D721Med (cell line): ENCODE measurements around the gene KY.

Experiments
- DNase-seq: peaks from one replicate; pipeline ENCODE4 v3.0.0; 2011; ENCODE audit warnings: low spot score; ENCODE audit not compliant: insufficient read length
- FAIRE-seq: peaks from 2 replicates; lab custom pipeline; 2011; peaks lifted over from hg19 to GRCh38; lab: Jason Lieb, UNC
- TF ChIP-seq, protein P1 (sequence below): IDR thresholded peaks from 2 replicates; pipeline ENCODE4 v1.5.1; 2012; ENCODE audit warnings: mild to moderate bottlenecking, control low read depth; ENCODE audit not compliant: insufficient read depth; ENCODE audit errors: missing control alignments

KY gene

DNA sequence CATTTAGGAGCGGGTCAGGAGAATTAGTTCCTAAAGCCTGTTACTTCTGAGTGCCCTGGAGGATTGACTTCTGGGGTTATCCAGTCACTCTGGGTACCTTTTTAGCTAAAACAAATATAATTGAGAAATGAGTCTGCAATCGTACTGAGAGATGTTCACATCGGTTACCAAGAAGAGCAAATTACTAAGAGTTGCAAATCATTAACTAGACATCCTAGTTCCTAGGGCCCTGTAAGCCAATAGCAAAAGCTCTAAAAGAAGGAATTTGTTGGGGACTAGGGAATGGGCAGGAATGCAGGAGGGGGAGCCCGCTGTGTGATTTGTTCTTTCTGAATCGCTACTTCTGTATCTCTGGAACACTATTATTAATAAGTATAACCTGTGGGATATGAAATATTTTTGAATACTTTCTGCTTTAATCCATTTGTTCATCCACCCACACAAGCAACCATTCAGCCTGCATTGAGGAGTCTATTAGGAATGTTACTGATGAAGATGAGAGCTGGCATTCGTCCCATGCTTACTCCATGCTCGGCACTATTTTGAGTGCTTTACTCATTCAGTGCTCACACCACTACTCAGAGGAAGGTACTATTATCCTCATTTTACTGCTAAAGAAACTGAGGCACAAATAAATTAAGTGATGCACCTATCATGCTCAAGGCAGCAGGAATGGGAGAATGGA, 31.5 kb upstream of the KY start:
- FAIRE-seq: no peak
- TF ChIP-seq, protein P1, sequence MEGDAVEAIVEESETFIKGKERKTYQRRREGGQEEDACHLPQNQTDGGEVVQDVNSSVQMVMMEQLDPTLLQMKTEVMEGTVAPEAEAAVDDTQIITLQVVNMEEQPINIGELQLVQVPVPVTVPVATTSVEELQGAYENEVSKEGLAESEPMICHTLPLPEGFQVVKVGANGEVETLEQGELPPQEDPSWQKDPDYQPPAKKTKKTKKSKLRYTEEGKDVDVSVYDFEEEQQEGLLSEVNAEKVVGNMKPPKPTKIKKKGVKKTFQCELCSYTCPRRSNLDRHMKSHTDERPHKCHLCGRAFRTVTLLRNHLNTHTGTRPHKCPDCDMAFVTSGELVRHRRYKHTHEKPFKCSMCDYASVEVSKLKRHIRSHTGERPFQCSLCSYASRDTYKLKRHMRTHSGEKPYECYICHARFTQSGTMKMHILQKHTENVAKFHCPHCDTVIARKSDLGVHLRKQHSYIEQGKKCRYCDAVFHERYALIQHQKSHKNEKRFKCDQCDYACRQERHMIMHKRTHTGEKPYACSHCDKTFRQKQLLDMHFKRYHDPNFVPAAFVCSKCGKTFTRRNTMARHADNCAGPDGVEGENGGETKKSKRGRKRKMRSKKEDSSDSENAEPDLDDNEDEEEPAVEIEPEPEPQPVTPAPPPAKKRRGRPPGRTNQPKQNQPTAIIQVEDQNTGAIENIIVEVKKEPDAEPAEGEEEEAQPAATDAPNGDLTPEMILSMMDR: no peak
- DNase-seq: no peak

DNA sequence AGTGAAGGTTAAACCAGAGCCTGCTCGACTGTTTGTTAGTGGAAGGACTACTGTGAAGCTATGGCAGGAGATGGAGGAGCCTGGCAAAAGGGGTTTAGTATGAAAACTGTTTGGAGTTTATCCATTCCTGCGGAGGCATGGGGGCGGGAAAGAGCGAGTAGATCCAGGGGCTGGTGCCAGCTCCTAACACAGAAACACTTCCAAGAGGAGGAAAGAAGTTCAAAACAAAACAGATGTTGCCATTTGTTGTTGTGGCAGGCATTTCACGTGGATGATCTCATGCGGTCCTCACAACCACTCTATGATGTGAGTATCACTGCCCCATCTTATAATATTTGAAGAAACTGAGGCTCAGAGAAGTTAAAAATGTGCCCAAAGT, 30.7 kb upstream of the KY start:
- TF ChIP-seq, protein P1: no peak
- DNase-seq (no peak), FAIRE-seq (no peak)

DNA sequence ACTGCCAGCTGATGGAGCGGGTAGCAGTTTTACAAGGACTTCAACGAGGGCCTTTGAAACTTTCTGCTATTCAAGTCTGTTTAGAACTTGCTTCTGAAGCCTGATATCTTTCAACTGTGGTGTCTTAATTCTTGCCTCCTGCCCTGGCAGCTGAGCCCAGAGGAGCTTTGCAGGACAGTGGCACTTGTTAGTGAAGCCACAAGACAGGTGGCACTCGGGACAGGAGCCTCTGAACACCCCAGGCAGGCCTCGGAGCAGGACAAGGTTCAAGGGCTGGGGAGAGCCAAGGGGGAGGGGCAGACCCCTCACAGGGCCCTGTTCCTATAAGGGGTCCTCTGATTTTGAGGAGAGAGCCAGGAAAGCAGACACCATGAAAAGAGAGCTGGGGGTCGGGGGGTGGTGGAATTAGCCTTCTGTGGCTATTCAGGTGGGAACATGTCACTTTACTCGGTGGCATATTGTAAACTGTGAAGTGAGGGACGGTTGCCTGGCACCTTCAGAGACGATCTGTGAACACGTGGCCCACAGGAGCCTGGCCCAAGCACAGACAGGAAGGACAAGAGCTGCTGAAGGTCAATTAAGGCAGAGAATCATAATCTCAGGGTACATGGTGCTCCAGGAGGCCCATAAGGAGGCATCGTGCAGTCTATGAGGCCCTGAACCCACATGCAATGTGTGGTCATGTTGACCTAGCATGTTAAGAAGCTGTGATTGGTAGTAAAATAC, 30.1 kb upstream of the KY start:
- TF ChIP-seq, protein P1: no peak
- FAIRE-seq: no peak
- DNase-seq: no peak

DNA sequence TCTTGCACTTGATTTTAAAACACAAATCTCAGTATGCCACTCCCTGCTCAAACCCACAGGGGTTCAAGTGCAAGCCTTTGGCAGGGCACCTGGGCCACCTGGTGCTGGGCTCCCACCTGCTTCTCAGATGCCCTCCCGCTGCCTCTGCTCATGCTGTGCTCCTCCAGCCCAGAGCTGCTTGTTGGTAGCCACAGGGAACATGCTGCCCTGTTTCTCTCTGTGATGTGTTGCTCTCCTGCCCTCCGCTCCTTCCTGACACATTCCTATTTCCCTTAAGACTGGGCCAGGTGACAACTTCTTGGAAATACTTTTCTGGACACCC, 27.1 kb upstream of the KY start:
- TF ChIP-seq, protein P1: no peak
- DNase-seq (no peak), FAIRE-seq (no peak)

DNA sequence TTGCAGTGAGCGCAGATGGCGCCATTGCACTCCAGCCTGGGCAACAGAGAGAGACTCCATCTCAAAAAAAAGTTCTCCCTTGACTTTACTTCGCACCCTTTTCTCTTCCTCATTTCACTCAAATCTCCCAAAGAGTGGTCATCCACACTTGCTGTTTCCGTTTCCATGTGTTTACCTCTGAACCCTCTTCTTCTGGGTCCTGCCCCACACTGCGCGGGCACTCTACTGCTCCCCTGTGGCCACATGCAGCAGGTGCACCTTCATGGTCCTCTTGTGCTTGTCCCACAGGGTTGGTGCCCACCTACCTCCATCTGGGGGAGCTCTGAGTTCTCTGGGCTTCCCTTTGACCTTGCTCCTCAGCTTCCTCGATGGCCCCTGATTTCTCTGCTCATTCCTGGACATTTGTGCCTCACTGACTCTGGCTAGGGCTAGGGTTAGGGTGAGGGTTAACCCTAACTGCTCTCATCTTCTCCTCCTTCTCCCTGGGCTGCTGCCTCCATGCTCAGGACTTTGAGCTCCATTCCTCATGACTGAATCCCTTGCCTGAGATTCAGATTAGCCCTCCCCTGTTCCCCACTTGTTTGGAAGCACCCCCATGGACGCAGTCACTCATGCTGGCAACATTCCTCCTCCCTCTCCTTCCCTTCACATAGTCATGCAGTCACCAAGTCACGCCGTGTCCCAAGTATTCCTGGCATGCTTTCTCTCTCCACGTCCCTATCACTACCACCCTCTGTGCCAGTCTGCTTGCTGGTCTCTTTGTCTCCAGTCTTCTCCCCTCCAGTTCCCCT, 26.6 kb upstream of the KY start:
- DNase-seq (no peak), FAIRE-seq (no peak)
- TF ChIP-seq, protein P1: peak; percentile 30

DNA sequence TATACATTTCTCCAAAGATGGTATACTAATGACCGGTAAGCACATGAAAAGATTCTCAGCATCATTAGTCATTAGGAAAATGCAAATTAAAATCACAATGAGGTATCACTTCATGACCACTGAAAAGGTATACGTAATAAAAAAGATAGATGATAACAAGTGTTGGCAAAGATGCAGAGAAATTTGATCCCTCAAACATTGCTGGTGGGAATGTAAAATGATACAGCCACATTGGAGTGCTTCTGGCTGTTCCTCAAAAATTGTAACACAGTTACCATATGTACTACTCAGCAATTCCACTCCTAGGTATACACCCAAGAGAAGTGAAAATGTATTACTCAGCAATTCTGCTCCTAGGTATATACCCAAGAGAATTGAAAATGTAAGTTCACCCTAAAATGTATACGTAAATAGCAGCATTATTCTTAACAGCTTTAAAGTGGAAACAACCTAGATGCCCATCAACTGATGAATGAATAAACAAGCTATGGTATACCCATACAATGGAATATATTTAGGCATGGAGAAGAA, 25.0 kb upstream of the KY start:
- FAIRE-seq: no peak
- TF ChIP-seq, protein P1: no peak
- DNase-seq: no peak
